Mesothelial cell of epicardium (in vitro differentiated cells): Measurements from ENCODE around the gene SLC37A1. TPM values are rescaled to one million over a fixed set of nuclear protein-coding genes. Genes with fewer than 3 reads are reported as not detected.
"Not testable (repeated sequence)": the region's sequence is repeated elsewhere in the genome, so short reads cannot be mapped to it uniquely, and the experiment has no call there.

Experiments
- DNase-seq, 2 experiments: peaks; one replicate each; pipeline ENCODE4 v3.0.0; 2021; ENCODE audit warnings: low spot score in 2 of 2; ENCODE audit not compliant: unreplicated experiment in 2 of 2
- H3K27ac Mint-ChIP-seq: 2 replicates; pipeline ENCODE4 v1.8.0; 2021; ENCODE audit warnings: mixed read lengths
- H3K27me3 Mint-ChIP-seq: 2 replicates; pipeline ENCODE4 v1.8.0; 2021; ENCODE audit warnings: low read depth, mixed read lengths
- H3K36me3 Mint-ChIP-seq: 2 replicates; pipeline ENCODE4 v1.8.0; 2021; ENCODE audit warnings: mixed read lengths
- H3K4me1 Mint-ChIP-seq: 2 replicates; pipeline ENCODE4 v1.8.0; 2021; ENCODE audit warnings: mixed read lengths
- H3K4me3 Mint-ChIP-seq: 2 replicates; pipeline ENCODE4 v1.8.0; 2021; ENCODE audit warnings: mild to moderate bottlenecking, moderate library complexity, mixed read lengths
- H3K9me3 Mint-ChIP-seq: 2 replicates; pipeline ENCODE4 v1.8.0; 2021; ENCODE audit warnings: mixed read lengths
- total RNA-seq: library from RNA; stranded (reverse); gene quantifications from 3 replicates; pipeline ENCODE4 v1.2.1, GENCODE V29; 2021
- TF ChIP-seq, protein P1 (sequence below): fragments of 200-600 bp; sonication (generic); IDR thresholded peaks from one replicate; pipeline ENCODE4 v1.5.0; 2021; ENCODE audit warnings: antibody characterized with exemption; ENCODE audit not compliant: unreplicated experiment

Gene SLC37A1
- total RNA-seq, 1 donor from 2014 or later = 13.0 TPM

DNA sequence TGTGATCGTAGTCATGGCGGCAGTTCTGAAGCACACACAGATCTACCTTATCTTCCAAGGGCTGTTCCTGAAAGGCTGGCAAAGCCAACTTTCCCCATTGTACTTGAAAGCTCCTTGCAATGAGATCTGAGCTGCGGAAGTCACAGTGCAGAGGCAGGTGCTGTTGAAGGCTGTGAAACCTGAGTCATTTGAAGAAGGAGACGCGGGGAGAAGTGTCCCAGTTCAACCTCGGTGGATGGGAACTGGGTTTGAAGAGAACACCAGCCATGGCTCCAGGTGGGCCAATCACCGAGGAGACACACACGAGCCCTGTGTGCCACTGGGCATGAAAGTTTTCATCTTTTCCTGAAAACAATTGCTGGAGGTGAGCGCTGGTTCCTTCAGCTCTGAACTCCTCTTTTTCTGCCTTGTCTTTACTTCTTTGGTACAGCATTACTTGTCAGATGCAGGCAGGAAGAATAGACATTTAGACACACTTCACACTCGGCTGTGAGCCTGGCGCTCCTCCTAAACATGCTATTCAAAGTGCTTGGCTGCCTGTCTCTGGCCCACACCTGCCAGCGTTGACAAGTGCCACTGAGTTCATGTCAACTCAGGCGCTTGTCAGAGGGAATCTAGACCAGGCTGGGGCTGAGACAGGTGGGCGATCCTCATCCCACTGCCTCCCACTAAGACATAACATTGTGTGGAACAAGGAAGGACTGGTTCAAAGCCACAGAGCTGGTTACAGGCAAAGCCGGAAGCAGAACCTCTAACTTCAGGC lies 114.1 kb downstream of the SLC37A1 start:
- Mint-ChIP-seq H3K9me3 (no peaks in the 10 kb centered on the region), H3K36me3 (no peaks in the 10 kb centered on the region), H3K4me3 (no peak overlapping the region), H3K27me3 (peaks cover 35% of the 10 kb centered on the region), H3K4me1 (no peaks in the 10 kb centered on the region), H3K27ac (no peak overlapping the region)
- no peak for DNase-seq
- TF ChIP-seq, protein P1, sequence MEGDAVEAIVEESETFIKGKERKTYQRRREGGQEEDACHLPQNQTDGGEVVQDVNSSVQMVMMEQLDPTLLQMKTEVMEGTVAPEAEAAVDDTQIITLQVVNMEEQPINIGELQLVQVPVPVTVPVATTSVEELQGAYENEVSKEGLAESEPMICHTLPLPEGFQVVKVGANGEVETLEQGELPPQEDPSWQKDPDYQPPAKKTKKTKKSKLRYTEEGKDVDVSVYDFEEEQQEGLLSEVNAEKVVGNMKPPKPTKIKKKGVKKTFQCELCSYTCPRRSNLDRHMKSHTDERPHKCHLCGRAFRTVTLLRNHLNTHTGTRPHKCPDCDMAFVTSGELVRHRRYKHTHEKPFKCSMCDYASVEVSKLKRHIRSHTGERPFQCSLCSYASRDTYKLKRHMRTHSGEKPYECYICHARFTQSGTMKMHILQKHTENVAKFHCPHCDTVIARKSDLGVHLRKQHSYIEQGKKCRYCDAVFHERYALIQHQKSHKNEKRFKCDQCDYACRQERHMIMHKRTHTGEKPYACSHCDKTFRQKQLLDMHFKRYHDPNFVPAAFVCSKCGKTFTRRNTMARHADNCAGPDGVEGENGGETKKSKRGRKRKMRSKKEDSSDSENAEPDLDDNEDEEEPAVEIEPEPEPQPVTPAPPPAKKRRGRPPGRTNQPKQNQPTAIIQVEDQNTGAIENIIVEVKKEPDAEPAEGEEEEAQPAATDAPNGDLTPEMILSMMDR = no peak

DNA sequence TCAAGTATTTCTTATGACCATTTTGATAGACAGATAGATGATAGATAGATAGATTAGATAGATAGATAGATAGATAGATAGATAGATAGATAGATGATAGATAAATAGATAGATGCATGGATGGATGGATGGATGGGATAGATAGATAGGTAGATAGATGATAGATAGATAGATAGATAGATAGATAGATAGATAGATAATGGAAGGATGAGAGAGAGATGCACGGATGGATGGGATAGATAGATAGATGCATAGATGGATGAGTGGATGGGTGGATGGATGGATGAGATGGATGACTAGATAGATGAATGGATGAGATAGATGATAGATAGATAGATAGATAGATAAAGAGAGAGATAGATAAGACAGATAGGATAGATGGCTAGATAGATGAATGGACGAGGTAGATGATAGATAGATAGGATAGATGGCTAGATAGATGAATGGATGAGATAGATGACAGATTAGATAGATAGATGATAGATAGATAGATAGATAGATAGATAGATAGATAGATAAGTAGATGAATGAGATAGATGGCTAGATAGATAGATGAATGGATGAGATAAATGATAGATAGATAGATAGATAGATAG lies 114.9 kb downstream of the SLC37A1 start:
- DNase-seq, H3K27ac Mint-ChIP-seq, H3K9me3 Mint-ChIP-seq, H3K4me3 Mint-ChIP-seq, H3K36me3 Mint-ChIP-seq, H3K4me1 Mint-ChIP-seq: not testable (repeated sequence)
- H3K27me3 Mint-ChIP-seq = peaks cover 34% of the 10 kb centered on the region

DNA sequence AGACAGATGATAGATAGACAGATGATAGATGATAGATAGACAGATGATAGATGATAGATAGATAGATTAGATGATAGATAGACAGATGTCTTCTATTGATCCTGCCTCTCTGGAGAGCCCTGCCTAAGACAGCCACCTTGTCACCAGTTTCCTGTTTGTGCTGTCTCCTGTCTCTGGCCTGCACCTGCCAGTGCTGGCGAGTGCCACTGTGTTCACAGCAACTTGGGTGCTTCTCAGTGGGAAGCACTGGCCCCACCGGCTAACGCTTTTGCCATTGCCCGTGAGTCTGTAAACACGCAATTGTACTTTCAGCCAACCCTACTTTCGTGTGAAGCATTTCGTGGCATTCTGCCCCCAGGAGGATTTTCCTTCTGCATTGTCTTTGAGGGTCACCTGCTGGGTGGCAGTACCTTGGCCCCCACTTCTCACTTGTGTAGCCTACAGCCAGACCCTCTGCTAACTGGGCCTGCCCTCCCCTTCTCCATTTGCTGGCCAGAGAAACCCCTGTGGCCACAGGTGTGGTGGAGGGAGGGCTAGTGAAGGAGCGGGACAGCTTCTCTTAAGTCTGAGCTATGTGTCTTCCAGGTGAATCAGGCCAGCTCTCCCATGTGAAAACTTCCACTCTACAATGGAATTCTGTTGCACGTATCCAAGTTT lies 116.4 kb downstream of the SLC37A1 start:
- TF ChIP-seq, protein P1 = no peak
- H3K36me3 Mint-ChIP-seq = no peaks in the 10 kb centered on the region
- H3K27me3 Mint-ChIP-seq = peaks cover 19% of the 10 kb centered on the region
- no peaks in the 10 kb centered on the region for H3K4me1 Mint-ChIP-seq
- no peak overlapping the region for H3K27ac Mint-ChIP-seq
- DNase-seq = no peak
- no peak overlapping the region for H3K4me3 Mint-ChIP-seq
- H3K9me3 Mint-ChIP-seq = no peaks in the 10 kb centered on the region

DNA sequence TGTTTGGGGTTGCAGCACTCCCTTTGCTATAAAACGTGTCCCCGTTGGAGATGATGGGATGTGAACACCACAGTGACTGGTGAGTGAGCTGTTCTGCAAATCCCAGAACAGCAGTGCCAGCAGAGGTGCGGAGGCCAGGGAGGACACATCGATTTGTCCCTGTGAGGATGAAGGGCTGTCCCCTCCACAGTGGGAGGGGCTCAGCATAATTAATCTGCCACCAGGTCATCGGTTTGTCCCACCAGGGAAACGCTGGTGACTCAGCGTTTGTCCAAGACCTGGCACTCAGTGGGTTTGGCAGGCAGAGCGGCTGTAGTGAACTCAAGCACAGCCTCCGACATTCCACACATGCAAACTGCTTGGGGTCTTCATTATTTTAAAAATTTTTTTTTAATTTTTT lies 117.0 kb downstream of the SLC37A1 start:
- H3K4me1 Mint-ChIP-seq = no peaks in the 10 kb centered on the region
- H3K9me3 Mint-ChIP-seq = no peaks in the 10 kb centered on the region
- H3K27ac Mint-ChIP-seq = no peak overlapping the region
- no peak overlapping the region for H3K4me3 Mint-ChIP-seq
- no peaks in the 10 kb centered on the region for H3K36me3 Mint-ChIP-seq
- DNase-seq = no peak
- peaks cover 16% of the 10 kb centered on the region for H3K27me3 Mint-ChIP-seq
- TF ChIP-seq, protein P1 = no peak

Other genes starting within 250 kb of the SLC37A1 start
- gene TFF3, start 198.4 kb upstream of the SLC37A1 start, total RNA-seq = 1.5 TPM in 1 of 3 replicates, not detected in the others
- gene TFF2, start 162.9 kb upstream of the SLC37A1 start, total RNA-seq = not detected in 3 replicates
- gene TFF1, start 147.3 kb upstream of the SLC37A1 start, total RNA-seq = 0.53 TPM in 1 of 3 replicates, not detected in the others
- gene TMPRSS3, start 117.8 kb upstream of the SLC37A1 start, total RNA-seq = not detected in 3 replicates
- not detected in 3 replicates for gene UBASH3A, start 110.0 kb upstream of the SLC37A1 start, total RNA-seq
- 0.23 to 0.42 TPM (median 0.40 TPM) in 3 replicates for gene RSPH1, start 17.6 kb upstream of the SLC37A1 start, total RNA-seq
- 26.1 to 27.4 TPM (median 26.5 TPM) in 3 replicates for gene PDE9A, start 139.8 kb downstream of the SLC37A1 start, total RNA-seq